MM.1S (cell line): ENCODE results near the gene UBXN6.

Source experiments
- CTCF ChIP-seq: fragments of 300-600 bp; sonication (generic); IDR thresholded peaks from 2 replicates; pipeline ENCODE4 v1.5.1; 2016; ENCODE audit warnings: antibody characterized with exemption, low read length, mixed read lengths
- EZH2 ChIP-seq: fragments of 300-600 bp; sonication (generic); optimal IDR thresholded peaks from 2 replicates; pipeline ENCODE3; 2017; ENCODE audit warnings: low read depth, mild to moderate bottlenecking, antibody characterized with exemption, low read length, mixed read lengths
- EZH2phosphoT487 ChIP-seq: fragments of 300-600 bp; sonication (generic); IDR thresholded peaks from 2 replicates; pipeline ENCODE4 v1.6.1; 2018; ENCODE audit warnings: antibody characterized with exemption, low read length

- TF ChIP-seq CTCF = no peak
- no peak for TF ChIP-seq EZH2phosphoT487
- TF ChIP-seq EZH2 = no peak
These were observed 1.1 kb downstream of the UBXN6 start for GRCh38 chr19:4456476-4456842.
